CD14-positive monocyte (primary cell): ENCODE results near the gene IGF2BP1. TPM values are rescaled to one million over a fixed set of nuclear protein-coding genes. Genes with fewer than 3 reads are reported as not detected.

ENCODE experiments used
- DNase-seq, 3 donors: peaks; one replicate each; pipeline ENCODE4 v3.0.0-alpha.2; 2011 to 2022
- H2AFZ ChIP-seq: 2 replicates; pipeline ENCODE4 v1.6.0; 2012; ENCODE audit warnings: mild to moderate bottlenecking, low read depth, low read length, inconsistent platforms; ENCODE audit not compliant: insufficient read depth, poor library complexity, severe bottlenecking
- H3K27ac ChIP-seq, 2 donors: 1 replicate in 1 of 2; 2 replicates in 1 of 2; pipeline ENCODE4 v1.5.1; 2012 to 2013; ENCODE audit warnings: low read length in 2 of 2, control low read depth in 1 of 2, inconsistent platforms in 1 of 2, low read depth in 1 of 2, mild to moderate bottlenecking in 1 of 2
- H3K27me3 ChIP-seq, 2 donors: one replicate each; pipeline versions ENCODE4 v1.6.0 to v1.6.1; 2011 to 2013; ENCODE audit warnings: low read length in 2 of 2; ENCODE audit not compliant: control insufficient read depth in 2 of 2, insufficient read depth in 2 of 2
- H3K36me3 ChIP-seq, 2 donors: replicated peaks in 1 of 2; 1 replicate in 1 of 2; 2 replicates in 1 of 2; pipeline versions ENCODE4 v1.5.1 to v1.6.1; 2012 to 2013; ENCODE audit warnings: low read length in 2 of 2, control low read depth in 1 of 2, inconsistent platforms in 1 of 2, mild to moderate bottlenecking in 1 of 2; ENCODE audit not compliant: insufficient read depth in 2 of 2, control insufficient read depth in 1 of 2
- H3K4me1 ChIP-seq, 2 donors: 1 replicate in 1 of 2; 2 replicates in 1 of 2; pipeline versions ENCODE4 v1.5.1 to v1.6.1; 2012 to 2013; ENCODE audit warnings: low read length in 2 of 2, control low read depth in 1 of 2, inconsistent platforms in 1 of 2, mild to moderate bottlenecking in 1 of 2, moderate library complexity in 1 of 2; ENCODE audit not compliant: insufficient read depth in 2 of 2, control insufficient read depth in 1 of 2
- H3K4me2 ChIP-seq: replicated peaks from 2 replicates; pipeline ENCODE3; 2012; ENCODE audit warnings: low read length, moderate library complexity, mild to moderate bottlenecking; ENCODE audit not compliant: poor library complexity, severe bottlenecking; ENCODE audit errors: extremely low read depth
- H3K4me3 ChIP-seq, 3 experiments: fragments of 200-600 bp in 1 of 3; sonication (generic) in 1 of 3; replicated peaks in 1 of 3; 1 replicate in 2 of 3; 2 replicates in 1 of 3; pipeline ENCODE4 v1.5.1; 2011 to 2013; ENCODE audit warnings: low read length in 3 of 3, mild to moderate bottlenecking in 3 of 3, control low read depth in 2 of 3, low read depth in 2 of 3, inconsistent platforms in 1 of 3, moderate library complexity in 1 of 3
- H3K79me2 ChIP-seq: 2 replicates; pipeline ENCODE4 v1.6.0; 2012; ENCODE audit warnings: mild to moderate bottlenecking, control low read depth, inconsistent platforms, low read length, moderate library complexity; ENCODE audit not compliant: insufficient read depth
- H3K9ac ChIP-seq: 2 replicates; pipeline ENCODE4 v1.6.0; 2017; ENCODE audit warnings: low read length, mild to moderate bottlenecking; ENCODE audit not compliant: insufficient read depth, poor library complexity, severe bottlenecking
- H3K9me3 ChIP-seq, 2 donors: replicated peaks in 1 of 2; 1 replicate in 1 of 2; 2 replicates in 1 of 2; pipeline versions ENCODE4 v1.5.1 to v1.6.1; 2012 to 2013; ENCODE audit warnings: low read length in 2 of 2, control low read depth in 1 of 2; ENCODE audit not compliant: control insufficient read depth in 1 of 2, insufficient read depth in 1 of 2
- H4K20me1 ChIP-seq: 2 replicates; pipeline ENCODE4 v1.6.0; 2012; ENCODE audit warnings: mild to moderate bottlenecking, low read length, control low read depth, moderate library complexity; ENCODE audit not compliant: insufficient read depth
- H3K27ac Mint-ChIP-seq, 7 donors: one replicate each; pipeline ENCODE4 v1.8.0; 2020; ENCODE audit warnings: mild to moderate bottlenecking in 7 of 7, mixed read lengths in 7 of 7, moderate library complexity in 6 of 7, inconsistent platforms in 2 of 7
- H3K27me3 Mint-ChIP-seq, 3 donors: one replicate each; pipeline ENCODE4 v1.8.0; 2021 to 2022; ENCODE audit warnings: low read depth in 3 of 3, mild to moderate bottlenecking in 3 of 3, mixed read lengths in 3 of 3, moderate library complexity in 3 of 3, inconsistent platforms in 1 of 3
- H3K36me3 Mint-ChIP-seq, 2 donors: one replicate each; pipeline ENCODE4 v1.8.0; 2020; ENCODE audit warnings: mixed read lengths in 2 of 2, inconsistent platforms in 1 of 2, mild to moderate bottlenecking in 1 of 2
- H3K4me1 Mint-ChIP-seq: one replicate; pipeline ENCODE4 v1.8.0; 2020; ENCODE audit warnings: mild to moderate bottlenecking, mixed read lengths
- H3K4me3 Mint-ChIP-seq, 2 donors: one replicate each; pipeline ENCODE4 v1.8.0; 2020; ENCODE audit warnings: mild to moderate bottlenecking in 2 of 2, mixed read lengths in 2 of 2, moderate library complexity in 1 of 2
- H3K9me3 Mint-ChIP-seq, 7 donors: one replicate each; pipeline ENCODE4 v1.8.0; 2020 to 2022; ENCODE audit warnings: mixed read lengths in 7 of 7, mild to moderate bottlenecking in 6 of 7, moderate library complexity in 6 of 7, inconsistent platforms in 2 of 7
- WGBS: methylation state at CpG from one replicate; pipeline ENCODE4 v1.1.5; 2013; ENCODE audit warnings: missing lambda C conversion rate; ENCODE audit not compliant: insufficient coverage; 5-methylcytosine and 5-hydroxymethylcytosine counted together
- intact Hi-C, 2 donors: fragments of 100-400 bp; cut with micrococcal nuclease; formaldehyde crosslinking; loops; one replicate each; pipeline versions ENCODE4 v1.15.0 to v1.15.1; 2023
- polyA plus RNA-seq, 3 donors: library from polyadenylated mRNA; depleted of rRNA in 1 of 3; unstranded in 2 of 3; stranded (reverse) in 1 of 3; fragments of 300-500 nt in 2 of 3; fragments of >200 nt in 1 of 3; fragmentation: Illumina TruSeq in 2 of 3; gene quantifications; 1 replicate in 2 of 3; 2 replicates in 1 of 3; pipeline ENCODE4 v1.2.3, GENCODE V29; 2012 to 2021
- TF ChIP-seq, protein P1 (sequence below): fragments of 200-600 bp; IDR thresholded peaks from one replicate; pipeline ENCODE4 v1.8.0; 2022; ENCODE audit warnings: antibody characterized with exemption, mild to moderate bottlenecking

The IGF2BP1 gene
- polyA plus RNA-seq, 3 donors: not detected

DNA sequence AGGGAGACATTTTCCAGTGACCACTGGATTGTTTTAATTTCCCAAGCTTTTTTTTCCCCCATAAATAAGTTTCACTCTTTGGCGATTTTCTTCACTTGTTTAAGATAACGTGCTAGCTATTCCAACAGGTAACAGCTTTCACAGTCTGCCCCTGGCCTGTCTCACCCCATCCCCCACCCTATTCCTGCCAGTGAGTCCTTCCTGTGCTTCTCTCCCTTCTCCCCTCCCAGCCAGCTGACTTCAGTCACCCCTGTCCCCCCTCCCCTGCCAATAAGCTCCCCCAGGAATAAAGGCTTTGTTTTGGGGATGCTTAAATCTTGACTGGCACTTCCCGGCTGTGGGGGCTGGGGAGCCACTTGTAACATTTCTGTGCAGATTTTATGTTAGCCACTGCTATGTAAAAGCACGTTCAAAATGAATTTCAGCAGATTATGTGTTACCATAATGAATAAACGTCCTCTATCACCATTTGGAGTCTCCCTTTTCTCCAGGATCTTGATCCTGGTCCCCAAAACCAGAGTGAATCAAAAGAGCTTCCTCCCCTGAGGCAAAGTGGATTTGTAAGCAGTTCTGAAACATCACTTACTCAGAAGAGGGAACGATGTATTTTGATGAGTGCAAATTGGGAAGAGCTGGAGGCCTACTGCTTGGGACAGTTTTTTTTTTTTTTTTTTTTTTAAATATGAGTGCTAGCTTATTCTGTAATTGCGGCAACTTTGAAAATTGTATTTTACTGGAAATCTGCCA is 58.2 kb downstream of the IGF2BP1 start:
- no peaks in the 10 kb centered on the region for H3K27me3 ChIP-seq
- no peak overlapping the region for H3K9ac ChIP-seq
- no peaks in the 10 kb centered on the region for H3K4me1 Mint-ChIP-seq
- TF ChIP-seq, protein P1, sequence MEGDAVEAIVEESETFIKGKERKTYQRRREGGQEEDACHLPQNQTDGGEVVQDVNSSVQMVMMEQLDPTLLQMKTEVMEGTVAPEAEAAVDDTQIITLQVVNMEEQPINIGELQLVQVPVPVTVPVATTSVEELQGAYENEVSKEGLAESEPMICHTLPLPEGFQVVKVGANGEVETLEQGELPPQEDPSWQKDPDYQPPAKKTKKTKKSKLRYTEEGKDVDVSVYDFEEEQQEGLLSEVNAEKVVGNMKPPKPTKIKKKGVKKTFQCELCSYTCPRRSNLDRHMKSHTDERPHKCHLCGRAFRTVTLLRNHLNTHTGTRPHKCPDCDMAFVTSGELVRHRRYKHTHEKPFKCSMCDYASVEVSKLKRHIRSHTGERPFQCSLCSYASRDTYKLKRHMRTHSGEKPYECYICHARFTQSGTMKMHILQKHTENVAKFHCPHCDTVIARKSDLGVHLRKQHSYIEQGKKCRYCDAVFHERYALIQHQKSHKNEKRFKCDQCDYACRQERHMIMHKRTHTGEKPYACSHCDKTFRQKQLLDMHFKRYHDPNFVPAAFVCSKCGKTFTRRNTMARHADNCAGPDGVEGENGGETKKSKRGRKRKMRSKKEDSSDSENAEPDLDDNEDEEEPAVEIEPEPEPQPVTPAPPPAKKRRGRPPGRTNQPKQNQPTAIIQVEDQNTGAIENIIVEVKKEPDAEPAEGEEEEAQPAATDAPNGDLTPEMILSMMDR: no peak
- intact Hi-C loops: no loop called here
- 93% methylated on average over 3 of the region's 7 CpGs for WGBS
- no peak overlapping the region for H3K27ac ChIP-seq
- H4K20me1 ChIP-seq: no peaks in the 10 kb centered on the region
- no peak overlapping the region for H3K4me3 Mint-ChIP-seq
- no peaks in the 10 kb centered on the region for H3K9me3 Mint-ChIP-seq
- H3K27me3 Mint-ChIP-seq: peaks cover 9 to 26% (median 12%) of the 10 kb centered on the region in 3 donors
- H3K36me3 Mint-ChIP-seq: no peaks in the 10 kb centered on the region
- no peak overlapping the region for H3K4me2 ChIP-seq
- H2AFZ ChIP-seq: no peak overlapping the region
- no peaks in the 10 kb centered on the region for H3K79me2 ChIP-seq
- H3K9me3 ChIP-seq: no peaks in the 10 kb centered on the region
- no peak overlapping the region for H3K4me3 ChIP-seq
- H3K27ac Mint-ChIP-seq: no peak overlapping the region
- no peaks in the 10 kb centered on the region for H3K36me3 ChIP-seq
- no peaks in the 10 kb centered on the region for H3K4me1 ChIP-seq
- DNase-seq: no peak

DNA sequence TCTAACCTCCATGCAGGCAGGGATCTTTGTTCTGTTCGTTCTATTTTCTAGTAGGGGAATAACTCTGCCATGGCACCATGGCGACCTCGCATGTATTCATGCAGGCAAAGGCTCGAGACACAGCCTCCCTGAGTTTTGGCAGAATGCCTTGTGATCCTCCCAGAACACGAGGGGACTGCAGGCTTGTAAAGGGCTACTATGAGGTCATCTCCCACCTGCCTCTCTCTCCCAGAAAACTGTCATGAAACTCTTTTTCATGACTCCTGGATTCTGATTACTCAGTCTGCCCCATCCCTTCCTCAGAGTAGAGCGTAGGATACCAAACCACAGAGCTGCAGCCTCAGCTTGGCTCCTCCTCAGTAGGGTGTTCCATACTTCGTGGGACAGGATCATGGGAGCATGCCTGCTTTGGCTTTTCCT is 64.3 kb downstream of the IGF2BP1 start:
- TF ChIP-seq, protein P1: no peak
- Histone ChIP-seq H2AFZ (no peak overlapping the region), H3K4me3 (no peak overlapping the region), H3K9ac (no peak overlapping the region), H3K27me3 (no peaks in the 10 kb centered on the region), H3K9me3 (no peaks in the 10 kb centered on the region), H3K36me3 (no peaks in the 10 kb centered on the region), H3K27ac (no peak overlapping the region), H3K79me2 (no peaks in the 10 kb centered on the region), H4K20me1 (no peaks in the 10 kb centered on the region), H3K4me1 (no peaks in the 10 kb centered on the region), H3K4me2 (no peak overlapping the region)
- intact Hi-C loops: no loop called here
- no peaks in the 10 kb centered on the region for H3K36me3 Mint-ChIP-seq
- no peak for DNase-seq
- H3K4me3 Mint-ChIP-seq: no peak overlapping the region
- peak overlapping the region in 1 of 7 donors; percentile 38 for H3K27ac Mint-ChIP-seq
- H3K9me3 Mint-ChIP-seq: no peaks in the 10 kb centered on the region
- H3K27me3 Mint-ChIP-seq: peaks cover 11 to 30% (median 12%) of the 10 kb centered on the region in 3 donors
- H3K4me1 Mint-ChIP-seq: no peaks in the 10 kb centered on the region
- WGBS: 90% methylated on average over 3 of the region's 7 CpGs
